HG03025 (cell line): Measurements from ENCODE around the gene TNS1.

Source experiments
- ATAC-seq: cut with Tn5 transposase; IDR thresholded peaks from one replicate; pipeline ENCODE4 v1.9.1; 2021; ENCODE audit warnings: mild to moderate bottlenecking, moderate library complexity; ENCODE audit not compliant: unreplicated experiment, low FRiP score

The TNS1 gene

GRCh38 chr2:217805668-217806481 is 196.9 kb downstream of the TNS1 start:
- ATAC-seq = no peak

GRCh38 chr2:217804791-217805667 is 197.8 kb downstream of the TNS1 start:
- ATAC-seq = no peak

- no peak for ATAC-seq
Measured at GRCh38 chr2:217804338-217804737, 198.5 kb downstream of the TNS1 start.

- ATAC-seq = no peak
Measured at GRCh38 chr2:217803653-217803960, 199.2 kb downstream of the TNS1 start.

GRCh38 chr2:217802876-217803652 is 199.7 kb downstream of the TNS1 start:
- no peak for ATAC-seq

- no peak for ATAC-seq
Measured at GRCh38 chr2:217802266-217802665, 200.5 kb downstream of the TNS1 start.

GRCh38 chr2:217801711-217802110 is 201.1 kb downstream of the TNS1 start:
- ATAC-seq = no peak

- ATAC-seq = no peak
Measured at GRCh38 chr2:217801115-217801531, 201.7 kb downstream of the TNS1 start.

GRCh38 chr2:217800433-217801114 is 202.2 kb downstream of the TNS1 start:
- no peak for ATAC-seq

GRCh38 chr2:217799563-217800432 is 203.0 kb downstream of the TNS1 start:
- ATAC-seq = no peak

GRCh38 chr2:217798743-217799562 is 203.8 kb downstream of the TNS1 start:
- no peak for ATAC-seq

- ATAC-seq = no peak
Measured at GRCh38 chr2:217798191-217798590, 204.6 kb downstream of the TNS1 start.

GRCh38 chr2:217797661-217798069 is 205.1 kb downstream of the TNS1 start:
- ATAC-seq = no peak

GRCh38 chr2:217797165-217797564 is 205.6 kb downstream of the TNS1 start:
- no peak for ATAC-seq

- ATAC-seq = no peak
Measured at GRCh38 chr2:217795706-217796465, 206.9 kb downstream of the TNS1 start.

- ATAC-seq = no peak
Measured at GRCh38 chr2:217795067-217795466, 207.7 kb downstream of the TNS1 start.

- no peak for ATAC-seq
Measured at GRCh38 chr2:217794133-217794986, 208.4 kb downstream of the TNS1 start.
